A673 (cell line): Measurements from ENCODE around the gene SP2. TPM values are rescaled to one million over a fixed set of nuclear protein-coding genes. Genes with fewer than 3 reads are reported as not detected.

Experiments
- BruUV-seq: library from RNA; stranded (reverse); fragments of 400-500 nt; replicated peaks from 2 replicates; lab custom pipeline; 2021; lab: Mats Ljungman, UMichigan
- CTCF ChIA-PET: fragments of 300-600 bp; sonication (Branson Sonifier 250); formaldehyde crosslinking; loops from one replicate; lab custom pipeline; 2022; ENCODE audit warnings: antibody characterized with exemption; lab: Charles Lee
- POLR2A ChIA-PET: fragments of 300-600 bp; sonication (Branson Sonifier 250); formaldehyde crosslinking; loops from one replicate; lab custom pipeline; 2022; ENCODE audit warnings: antibody characterized with exemption; ENCODE audit not compliant: low non-redundant PET; lab: Charles Lee
- DNase-seq: peaks from one replicate; pipeline ENCODE4 v3.0.0-alpha.2; 2015; ENCODE audit warnings: low spot score
- H3K27ac ChIP-seq: fragments of 200-600 bp; sonication (generic); 2 replicates; pipeline ENCODE4 v1.5.1; 2016; ENCODE audit warnings: mixed run types, low read depth, mild to moderate bottlenecking, mixed read lengths, antibody characterized with exemption, low read length; ENCODE audit not compliant: poor library complexity, severe bottlenecking
- H3K27me3 ChIP-seq: fragments of 200-600 bp; sonication (generic); replicated peaks from 2 replicates; pipeline ENCODE4 v1.6.1; 2017; ENCODE audit warnings: mixed run types, low read depth, mild to moderate bottlenecking, mixed read lengths, antibody characterized with exemption, low read length; ENCODE audit not compliant: insufficient read depth, poor library complexity
- H3K36me3 ChIP-seq: fragments of 200-600 bp; sonication (generic); 2 replicates; pipeline ENCODE4 v1.6.1; 2016; ENCODE audit warnings: mixed run types, mild to moderate bottlenecking, mixed read lengths, antibody characterized with exemption, low read length; ENCODE audit not compliant: insufficient read depth, poor library complexity, severe bottlenecking
- H3K4me1 ChIP-seq: fragments of 200-600 bp; sonication (generic); 2 replicates; pipeline ENCODE4 v1.6.1; 2017; ENCODE audit warnings: mixed run types, mild to moderate bottlenecking, mixed read lengths, antibody characterized with exemption, low read length; ENCODE audit not compliant: insufficient read depth, poor library complexity, severe bottlenecking
- H3K4me3 ChIP-seq: fragments of 200-600 bp; sonication (generic); 2 replicates; pipeline ENCODE4 v1.5.1; 2016; ENCODE audit warnings: low read depth, mixed run types, mild to moderate bottlenecking, mixed read lengths, low read length; ENCODE audit not compliant: poor library complexity, severe bottlenecking
- H3K9me3 ChIP-seq: fragments of 200-600 bp; sonication (generic); 2 replicates; pipeline ENCODE4 v1.6.1; 2016; ENCODE audit warnings: mixed run types, low read depth, mild to moderate bottlenecking, mixed read lengths, antibody characterized with exemption, low read length; ENCODE audit not compliant: poor library complexity, severe bottlenecking
- CTCF ChIP-seq: fragments of 300-800, 200-600 bp; sonication (generic); conservative IDR thresholded peaks from 2 replicates; pipeline ENCODE4 v1.5.1; 2017; ENCODE audit warnings: low read depth, mild to moderate bottlenecking, antibody characterized with exemption, low read length, moderate library complexity, mixed read lengths
- EZH2 ChIP-seq: fragments of 200-600 bp; sonication (generic); IDR thresholded peaks from 2 replicates; pipeline ENCODE4 v1.6.1; 2017; ENCODE audit warnings: borderline replicate concordance, low read depth, mild to moderate bottlenecking, mixed read lengths, antibody characterized with exemption, low read length; ENCODE audit not compliant: poor library complexity, severe bottlenecking
- intact Hi-C: fragments of 100-400 bp; cut with micrococcal nuclease; formaldehyde crosslinking; loops from one replicate; pipeline ENCODE4 v1.10.0; 2022; ENCODE audit not compliant: unreplicated experiment
- total RNA-seq: library from RNA; stranded (reverse); gene quantifications from 2 replicates; pipeline ENCODE4 v1.2.3, GENCODE V29; 2021

SP2 gene
- total RNA-seq, 1 experiment from 2014 or later, result 19.5 TPM

DNA sequence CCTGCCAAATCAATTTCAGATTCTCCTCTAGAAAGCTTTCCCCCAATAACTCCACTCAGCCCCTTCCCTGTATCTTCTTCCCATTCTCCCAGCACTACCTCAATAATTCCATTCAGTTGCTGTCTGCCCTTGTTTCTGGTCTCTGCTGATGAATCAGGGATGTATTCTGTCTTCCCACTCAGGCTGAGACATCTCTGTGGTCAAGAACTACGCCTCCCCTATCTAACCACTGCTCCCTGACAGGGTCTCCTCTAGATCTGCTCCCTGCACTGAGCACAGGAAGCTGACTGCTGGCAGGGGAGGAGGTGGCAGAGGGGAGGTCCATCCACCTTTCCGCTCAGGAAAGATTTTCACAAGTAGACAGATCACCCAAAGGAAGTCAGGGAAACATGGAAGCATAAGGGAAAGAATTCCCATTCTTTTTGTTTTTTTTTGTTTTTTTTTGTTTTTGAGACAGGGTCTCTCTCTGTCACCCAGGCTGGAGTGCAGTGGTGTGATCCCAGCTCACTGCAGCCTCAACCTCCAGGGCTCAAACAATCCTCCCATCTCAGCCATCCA is 16.9 kb upstream of the SP2 start:
- Histone ChIP-seq H3K4me1 (no peaks in the 10 kb centered on the region), H3K9me3 (no peaks in the 10 kb centered on the region), H3K27ac (no peak overlapping the region), H3K27me3 (peaks cover 3% of the 10 kb centered on the region), H3K36me3 (no peaks in the 10 kb centered on the region), H3K4me3 (no peak overlapping the region)
- ChIA-PET POLR2A (no interaction called here), CTCF (interaction anchor here (0.6 to 0.7 kb wide), 2 partner anchors 61 to 112 kb away, joined by 4 to 5 read pairs; no protein-coding TSS in a partner anchor)
- TF ChIP-seq CTCF, result no peak
- no peak for TF ChIP-seq EZH2
- intact Hi-C loops, result no loop called here
- DNase-seq, result no peak
- BruUV-seq, result no TSS peak

DNA sequence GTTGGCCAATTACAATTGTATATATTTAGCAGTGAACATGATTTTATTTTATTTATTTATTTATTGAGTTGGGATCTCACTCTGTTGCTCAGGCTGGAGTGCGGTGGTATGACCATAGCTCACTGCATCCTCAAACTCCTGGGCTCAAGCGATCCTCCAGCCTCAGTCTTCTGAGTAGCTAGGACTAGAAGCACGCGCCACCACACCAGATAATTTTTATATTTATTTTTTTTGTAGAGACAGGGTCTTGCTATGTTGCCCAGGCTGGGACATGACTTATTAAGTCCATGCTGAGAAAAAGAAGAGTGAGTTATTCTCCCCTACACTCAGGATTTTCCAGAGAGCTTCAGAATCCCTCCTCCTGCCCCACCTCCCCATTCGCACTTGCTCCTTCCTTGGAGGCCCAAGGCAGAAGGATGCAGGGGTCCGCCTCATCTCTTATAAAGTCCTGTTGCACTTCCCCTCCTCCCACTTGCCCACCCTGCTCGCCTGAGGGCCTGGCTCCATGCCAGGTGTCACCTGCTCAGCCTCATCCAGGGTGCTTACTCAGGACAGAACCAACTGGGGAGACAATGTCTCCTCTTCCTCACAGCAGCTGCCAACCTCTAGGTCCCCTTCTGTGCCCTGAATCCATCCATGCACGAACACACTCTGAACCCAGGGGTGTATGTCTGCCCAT is 16.1 kb upstream of the SP2 start:
- Histone ChIP-seq H3K4me1 (no peaks in the 10 kb centered on the region), H3K27me3 (no peaks in the 10 kb centered on the region), H3K36me3 (no peaks in the 10 kb centered on the region), H3K9me3 (no peaks in the 10 kb centered on the region), H3K4me3 (no peak overlapping the region), H3K27ac (no peak overlapping the region)
- TF ChIP-seq EZH2 (no peak), CTCF (no peak)
- intact Hi-C loops, result no loop called here
- BruUV-seq, result no TSS peak
- POLR2A ChIA-PET, result no interaction called here
- no peak for DNase-seq
- CTCF ChIA-PET, result interaction anchor here (0.7 kb wide), 1 partner anchor 113 kb away, joined by 5 read pairs; no protein-coding TSS in a partner anchor

GRCh38 chr17:47882247-47882646 is 13.8 kb upstream of the SP2 start:
- intact Hi-C loops, result no loop called here

More at GRCh38 chr17:47882247-47882646, 13.8 kb upstream of the SP2 start:
- no peaks in the 10 kb centered on the region for H3K9me3 ChIP-seq
- no TSS peak for BruUV-seq
- H3K27me3 ChIP-seq, result no peaks in the 10 kb centered on the region
- no peak for DNase-seq
- H3K36me3 ChIP-seq, result no peaks in the 10 kb centered on the region
- CTCF ChIA-PET, result no interaction called here
- no peaks in the 10 kb centered on the region for H3K4me1 ChIP-seq
- TF ChIP-seq CTCF, result no peak
- no peak overlapping the region for H3K4me3 ChIP-seq
- POLR2A ChIA-PET, result no interaction called here
- no peak overlapping the region for H3K27ac ChIP-seq
